Globus pallidus (tissue), 1 donor: Measurements from ENCODE around the gene NINL.

Experiments used
- DNase-seq: peaks from one replicate; pipeline ENCODE4 v3.0.0-alpha.2; 2015; ENCODE audit warnings: low spot score

The NINL gene

GRCh38 chr20:25500880-25501351 is 84.4 kb downstream of the NINL start:
- DNase-seq = no peak

GRCh38 chr20:25499855-25500434 is 85.4 kb downstream of the NINL start:
- no peak for DNase-seq

GRCh38 chr20:25499031-25499430 is 86.3 kb downstream of the NINL start:
- DNase-seq = no peak

GRCh38 chr20:25498280-25498606 is 87.1 kb downstream of the NINL start:
- no peak for DNase-seq

- DNase-seq = no peak
Observed at GRCh38 chr20:25497586-25498279, 87.6 kb downstream of the NINL start.

DNA sequence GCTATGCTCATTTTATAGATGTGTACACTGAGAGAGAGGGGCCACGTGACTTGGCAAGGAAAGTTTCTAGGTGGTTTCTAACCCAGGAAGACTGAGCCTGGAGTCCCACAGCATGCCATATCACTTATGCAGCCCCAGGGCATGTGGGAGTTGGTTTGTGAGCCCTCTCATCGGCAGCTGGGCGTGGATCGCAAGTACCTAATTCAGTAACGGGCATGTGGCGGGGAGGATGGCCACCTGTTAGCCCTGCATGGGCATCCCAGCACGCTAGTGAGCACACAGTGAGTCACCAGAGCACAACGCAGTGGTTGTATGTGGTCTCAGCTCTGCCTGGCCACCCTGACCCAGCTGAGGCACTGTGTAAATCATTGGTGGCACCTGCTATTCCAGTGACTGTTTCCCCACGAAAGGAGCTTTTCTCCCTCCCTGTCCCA is 88.3 kb downstream of the NINL start:
- no peak for DNase-seq

DNA sequence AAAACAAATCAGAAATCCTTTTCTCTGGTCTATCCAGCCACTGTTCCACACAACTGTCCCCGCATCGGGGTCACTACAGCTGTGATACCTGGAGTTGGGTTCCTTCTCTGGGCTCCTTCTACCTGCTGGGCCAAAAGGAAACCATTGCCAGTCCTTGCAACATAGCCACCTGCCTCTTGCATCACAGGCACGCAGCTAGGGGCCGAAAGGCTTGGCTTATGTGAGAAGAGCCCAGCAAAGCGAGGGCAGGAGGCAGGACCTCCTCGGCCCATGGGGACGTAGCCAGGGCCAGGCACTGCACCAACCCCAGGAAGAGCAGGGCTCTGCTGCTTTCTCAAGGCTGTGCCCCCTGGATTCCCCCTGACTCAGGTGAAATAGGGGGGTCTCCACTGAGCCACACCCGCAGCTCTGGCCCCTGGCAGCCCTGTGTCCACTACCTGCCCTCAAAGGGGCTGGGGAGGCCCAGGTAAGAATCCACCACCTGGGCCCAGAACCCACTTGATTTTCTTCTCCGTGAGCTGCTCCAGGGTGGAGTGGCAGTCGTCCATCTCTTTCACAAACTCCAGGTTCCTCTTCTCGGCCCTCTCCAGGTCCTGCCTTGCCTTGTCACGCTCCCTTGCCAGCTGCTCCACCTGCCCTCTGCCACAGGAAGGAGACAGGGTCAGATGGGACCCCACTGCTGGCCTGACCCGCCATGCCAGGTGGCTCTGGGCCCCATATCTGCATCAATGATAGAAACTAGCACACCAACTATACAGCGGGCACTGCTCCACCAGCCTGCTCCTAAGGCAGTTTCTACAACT is 89.0 kb downstream of the NINL start:
- no peak for DNase-seq

GRCh38 chr20:25495189-25495824 is 90.0 kb downstream of the NINL start:
- peak; percentile 6 for DNase-seq

GRCh38 chr20:25494506-25495188 is 90.7 kb downstream of the NINL start:
- no peak for DNase-seq

DNA sequence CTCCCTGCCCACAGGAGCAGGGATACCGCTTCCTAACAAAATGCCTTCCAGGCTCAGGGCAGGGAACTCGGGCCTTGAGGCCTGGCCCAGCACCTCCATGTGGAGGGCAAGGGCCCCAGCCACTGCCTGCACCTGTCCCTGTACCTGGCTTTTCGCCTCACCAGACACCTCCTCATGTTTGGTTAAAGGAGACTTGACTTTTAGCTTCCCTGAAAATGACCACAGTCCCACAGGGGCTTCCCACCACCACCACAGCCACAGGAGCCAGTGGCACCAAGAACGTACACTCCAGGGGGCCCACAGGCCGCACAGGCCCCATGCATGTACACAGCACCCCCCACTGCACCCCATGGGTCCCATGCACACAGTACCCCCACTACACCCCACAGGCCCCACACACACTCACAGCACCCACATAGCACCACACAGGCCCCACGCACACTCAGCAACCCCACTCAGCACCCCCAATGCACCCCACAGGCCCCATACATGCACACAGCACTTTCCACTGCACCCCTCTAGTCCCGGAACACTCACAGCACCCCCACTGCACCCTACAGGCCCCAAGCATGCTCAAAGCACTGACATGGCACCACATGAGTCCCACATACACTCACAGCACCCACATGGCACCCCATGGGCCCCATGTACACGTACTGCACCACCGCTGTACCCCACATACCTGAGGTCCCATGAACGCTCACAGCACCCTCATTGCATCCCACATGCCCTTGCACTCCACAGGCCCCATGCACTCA is 91.4 kb downstream of the NINL start:
- DNase-seq = no peak

- DNase-seq = no peak
Observed at GRCh38 chr20:25493137-25493536, 92.2 kb downstream of the NINL start.

GRCh38 chr20:25491446-25492038 is 93.8 kb downstream of the NINL start:
- DNase-seq = no peak

GRCh38 chr20:25490656-25491445 is 94.5 kb downstream of the NINL start:
- DNase-seq = no peak

DNA sequence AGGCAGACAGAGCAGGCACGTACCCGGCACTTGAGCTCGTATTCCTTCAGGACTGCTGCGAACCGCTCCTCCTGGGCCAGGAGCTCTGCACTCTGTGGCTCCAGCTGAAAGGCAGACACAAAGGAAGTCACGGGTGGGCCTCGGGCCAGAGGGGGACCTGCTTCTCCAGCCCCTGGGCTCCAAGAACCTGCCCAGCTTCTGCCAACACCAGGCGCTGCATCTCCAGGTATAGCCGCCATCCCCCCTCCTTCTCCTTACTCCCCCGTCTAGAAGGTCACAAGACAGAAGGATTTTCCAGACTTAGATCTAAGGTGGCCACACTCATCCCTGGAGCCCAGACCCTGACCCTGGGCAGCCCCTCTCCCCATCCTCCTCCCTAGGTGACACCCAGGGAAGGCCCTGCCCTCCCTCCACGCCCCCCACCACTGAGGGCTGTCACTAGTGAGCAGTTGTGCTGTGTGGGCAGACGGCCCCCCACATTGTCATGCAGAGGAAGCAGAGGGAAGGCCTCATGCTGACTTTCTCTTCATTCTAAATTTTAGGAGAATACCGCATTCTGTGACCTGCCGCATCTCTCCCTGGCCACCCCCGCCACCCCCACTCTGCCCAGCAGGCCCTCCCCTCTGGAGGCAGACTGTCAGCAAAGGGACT is 96.0 kb downstream of the NINL start:
- no peak for DNase-seq

DNA sequence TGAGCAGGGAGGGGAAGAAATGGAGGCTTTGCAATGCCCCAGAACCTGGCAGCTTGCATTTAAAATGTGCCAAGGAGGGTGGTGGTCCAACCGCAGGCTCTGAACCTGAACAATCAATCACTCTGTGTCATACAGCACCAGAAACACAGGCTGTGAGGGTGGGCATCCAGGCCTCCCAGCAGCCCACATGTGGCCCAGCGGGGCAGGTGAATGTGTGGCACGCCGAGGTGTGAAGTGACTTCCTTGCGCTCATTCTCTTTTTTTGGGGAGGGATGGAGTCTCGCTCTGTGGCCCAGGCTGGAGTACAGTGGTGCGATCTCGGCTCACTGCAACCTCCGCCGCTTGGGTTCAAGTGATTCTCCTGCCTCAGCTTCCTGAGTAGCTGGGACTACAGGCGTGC is 97.4 kb downstream of the NINL start:
- DNase-seq = no peak

GRCh38 chr20:25487306-25487705 is 98.0 kb downstream of the NINL start:
- no peak for DNase-seq

DNA sequence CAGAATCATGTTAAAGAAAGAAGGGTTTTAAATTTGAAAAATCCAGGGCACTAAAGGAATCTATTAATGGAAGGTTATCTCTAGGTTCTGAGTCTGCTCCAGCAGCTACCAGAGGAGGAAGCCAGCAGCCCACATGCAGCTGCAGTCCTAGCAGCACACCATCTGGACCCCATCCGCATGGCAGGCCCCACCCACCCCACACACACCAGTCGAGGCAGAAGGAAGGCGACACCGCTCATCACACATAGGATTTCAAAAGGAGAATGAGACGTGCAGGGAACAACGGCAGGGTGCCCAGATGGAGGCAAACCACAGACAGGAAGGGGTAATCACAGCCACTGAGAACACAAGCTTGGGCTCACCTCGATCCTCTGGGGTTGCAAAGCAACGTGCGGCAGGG is 99.0 kb downstream of the NINL start:
- no peak for DNase-seq

DNA sequence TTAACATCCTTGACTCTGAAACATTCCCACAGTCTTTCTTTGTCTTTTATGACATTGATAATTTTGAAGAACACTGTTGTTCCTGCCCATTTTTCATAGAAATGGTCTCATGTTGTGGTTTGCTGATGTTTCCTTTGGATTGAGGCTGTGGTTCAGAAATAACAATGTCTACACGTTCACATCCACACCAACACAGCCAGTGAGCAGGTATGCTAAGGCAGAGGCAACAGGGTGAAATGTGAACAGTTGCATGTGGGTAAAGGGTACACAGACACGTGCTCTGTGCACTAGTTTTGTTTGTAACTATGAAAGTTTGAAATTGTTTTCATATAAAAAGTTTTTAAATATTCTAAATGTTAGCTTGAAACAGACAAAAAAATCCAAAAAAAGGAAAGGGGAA is 99.5 kb downstream of the NINL start:
- DNase-seq = no peak

GRCh38 chr20:25484911-25485511 is 100.3 kb downstream of the NINL start:
- no peak for DNase-seq
